Renal pelvis (tissue), 12 donors: ENCODE data around the gene FBXO42. TPM values are rescaled to one million over a fixed set of nuclear protein-coding genes. Genes with fewer than 3 reads are reported as not detected.

Experiments used
- DNase-seq: peaks from one replicate; pipeline ENCODE4 v3.0.0-alpha.2; 2013
- long read RNA-seq, 16 experiments: transcript quantifications; one replicate each; lab custom pipeline, GENCODE V29; 2026
- polyA plus RNA-seq, 3 donors: library from polyadenylated mRNA; unstranded; fragments of 120-200 nt; gene quantifications; one replicate each; pipeline ENCODE4 v1.2.1, GENCODE V29; 2013; ENCODE audit not compliant: insufficient read length in 3 of 3

The FBXO42 gene
- 10 to 100 TPM; 21.8 to 25.0 (median 23.9) TPM for polyA plus RNA-seq
- long read RNA-seq, donor 1, full-length matches to known transcripts, result 4 of 4 reads
- long read RNA-seq, donor 1, partial matches to known transcripts, result 0 of 4 reads
- long read RNA-seq, donor 1, other reads (novel, unspliced or antisense), result 0 of 4 reads
- long read RNA-seq, donor 2, full-length matches to known transcripts, result 7 of 7 reads
- long read RNA-seq, donor 2, partial matches to known transcripts, result 0 of 7 reads
- long read RNA-seq, donor 2, other reads (novel, unspliced or antisense), result 0 of 7 reads
- long read RNA-seq, donor 3, full-length matches to known transcripts, result 6 of 6 reads
- long read RNA-seq, donor 3, partial matches to known transcripts, result 0 of 6 reads
- long read RNA-seq, donor 3, other reads (novel, unspliced or antisense), result 0 of 6 reads
- long read RNA-seq, donor 4, full-length matches to known transcripts, result 3 of 3 reads
- long read RNA-seq, donor 4, partial matches to known transcripts, result 0 of 3 reads
- long read RNA-seq, donor 4, other reads (novel, unspliced or antisense), result 0 of 3 reads
- long read RNA-seq, donor 5, full-length matches to known transcripts, result 5 of 5 reads
- long read RNA-seq, donor 5, partial matches to known transcripts, result 0 of 5 reads
- long read RNA-seq, donor 5, other reads (novel, unspliced or antisense), result 0 of 5 reads
- long read RNA-seq, donor 6, full-length matches to known transcripts, result 8 of 14 reads
- long read RNA-seq, donor 6, partial matches to known transcripts, result 6 of 14 reads
- long read RNA-seq, donor 6, other reads (novel, unspliced or antisense), result 0 of 14 reads
- long read RNA-seq, donor 7, full-length matches to known transcripts, result 9 of 9 reads
- long read RNA-seq, donor 7, partial matches to known transcripts, result 0 of 9 reads
- long read RNA-seq, donor 7, other reads (novel, unspliced or antisense), result 0 of 9 reads
- long read RNA-seq, donor 8, full-length matches to known transcripts, result 4 of 4 reads
- long read RNA-seq, donor 8, partial matches to known transcripts, result 0 of 4 reads
- long read RNA-seq, donor 8, other reads (novel, unspliced or antisense), result 0 of 4 reads
- long read RNA-seq, donor 9, full-length matches to known transcripts, result 10 of 10 reads
- long read RNA-seq, donor 9, partial matches to known transcripts, result 0 of 10 reads
- long read RNA-seq, donor 9, other reads (novel, unspliced or antisense), result 0 of 10 reads
- long read RNA-seq, donor 10, full-length matches to known transcripts, result 7 of 15 reads
- long read RNA-seq, donor 10, partial matches to known transcripts, result 8 of 15 reads
- long read RNA-seq, donor 10, other reads (novel, unspliced or antisense), result 0 of 15 reads
- long read RNA-seq, donor 11, full-length matches to known transcripts, result 5 of 5 reads
- long read RNA-seq, donor 11, partial matches to known transcripts, result 0 of 5 reads
- long read RNA-seq, donor 11, other reads (novel, unspliced or antisense), result 0 of 5 reads
- long read RNA-seq, donor 12, full-length matches to known transcripts, result 4 of 4 reads
- long read RNA-seq, donor 12, partial matches to known transcripts, result 0 of 4 reads
- long read RNA-seq, donor 12, other reads (novel, unspliced or antisense), result 0 of 4 reads
- long read RNA-seq, donor 13, full-length matches to known transcripts, result 1 of 1 reads
- long read RNA-seq, donor 13, partial matches to known transcripts, result 0 of 1 reads
- long read RNA-seq, donor 13, other reads (novel, unspliced or antisense), result 0 of 1 reads
- long read RNA-seq, donor 14, result 0 reads
- long read RNA-seq, donor 15, full-length matches to known transcripts, result 8 of 8 reads
- long read RNA-seq, donor 15, partial matches to known transcripts, result 0 of 8 reads
- long read RNA-seq, donor 15, other reads (novel, unspliced or antisense), result 0 of 8 reads
- long read RNA-seq, donor 16, full-length matches to known transcripts, result 9 of 9 reads
- long read RNA-seq, donor 16, partial matches to known transcripts, result 0 of 9 reads
- long read RNA-seq, donor 16, other reads (novel, unspliced or antisense), result 0 of 9 reads

DNA sequence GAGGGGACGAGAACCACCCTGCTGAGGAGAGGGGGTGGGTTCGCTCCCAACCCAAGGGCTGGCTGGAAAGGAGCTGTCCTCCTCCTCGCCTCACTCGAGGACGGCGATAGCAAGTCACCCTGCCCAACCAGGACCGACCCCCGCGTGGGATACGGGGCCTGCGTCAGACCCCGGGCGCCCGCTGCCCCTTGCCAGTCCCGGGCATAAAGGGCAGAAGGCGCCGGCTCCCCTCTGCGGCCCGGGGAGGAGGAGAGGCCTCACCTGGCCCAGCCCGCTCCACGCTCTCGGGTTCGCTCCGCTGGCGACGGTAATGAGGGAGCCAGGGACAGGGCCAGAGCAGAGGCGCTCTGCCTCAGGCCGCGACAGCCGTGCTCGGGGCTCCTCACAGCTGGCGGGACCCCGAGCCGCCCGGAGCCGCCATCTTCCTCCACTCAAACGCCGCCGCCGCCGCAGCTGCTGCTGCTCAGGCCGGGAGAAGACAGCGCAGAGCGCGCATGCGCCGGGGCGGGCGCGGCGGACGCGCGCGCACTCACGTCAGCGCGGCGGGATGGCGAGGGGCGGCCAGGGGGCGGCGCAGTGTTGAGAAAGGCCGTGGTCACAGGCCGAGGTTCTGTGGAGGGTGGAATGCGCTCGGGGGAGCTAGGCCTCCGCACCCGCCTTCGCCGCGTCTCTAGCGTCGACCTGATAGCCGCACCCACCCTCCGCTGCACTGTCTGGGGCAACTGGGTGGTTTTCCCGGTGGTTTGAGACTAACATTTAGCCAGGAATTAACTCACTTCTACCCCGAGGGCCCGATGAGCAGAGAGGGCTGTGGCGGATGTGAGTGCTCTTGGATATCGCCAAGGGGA, at the start of gene FBXO42:
Gene FBXO42, minus strand, starts transcription at position 487 of the 848 bp plus-strand sequence. CDS start 37,062 bp downstream, outside the sequence.
- peak; percentile 96 for DNase-seq

- no peak for DNase-seq
Observed at GRCh38 chr1:16398371-16398953, 46.2 kb upstream of the FBXO42 start.

DNA sequence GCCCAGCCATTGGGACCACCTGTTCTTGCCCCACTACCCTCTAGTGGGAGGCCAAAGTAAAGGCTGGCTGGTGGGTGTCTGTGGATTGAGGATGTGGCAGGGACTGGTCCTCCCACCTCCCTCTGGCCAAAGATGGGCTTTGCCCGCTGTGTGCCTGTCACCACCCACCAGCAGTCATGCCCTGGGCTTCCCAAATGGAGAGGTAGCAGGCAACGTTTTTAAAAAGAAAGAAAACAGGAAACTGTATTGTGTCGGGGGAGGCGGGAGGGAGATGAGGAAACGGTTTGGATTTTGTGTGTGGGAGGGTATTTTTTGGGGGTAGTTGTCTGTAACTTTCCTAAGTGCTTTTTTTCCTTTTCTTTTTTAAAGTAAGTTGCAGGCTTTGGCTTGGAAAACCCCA, 44.8 kb upstream of the FBXO42 start:
- no peak for DNase-seq

DNA sequence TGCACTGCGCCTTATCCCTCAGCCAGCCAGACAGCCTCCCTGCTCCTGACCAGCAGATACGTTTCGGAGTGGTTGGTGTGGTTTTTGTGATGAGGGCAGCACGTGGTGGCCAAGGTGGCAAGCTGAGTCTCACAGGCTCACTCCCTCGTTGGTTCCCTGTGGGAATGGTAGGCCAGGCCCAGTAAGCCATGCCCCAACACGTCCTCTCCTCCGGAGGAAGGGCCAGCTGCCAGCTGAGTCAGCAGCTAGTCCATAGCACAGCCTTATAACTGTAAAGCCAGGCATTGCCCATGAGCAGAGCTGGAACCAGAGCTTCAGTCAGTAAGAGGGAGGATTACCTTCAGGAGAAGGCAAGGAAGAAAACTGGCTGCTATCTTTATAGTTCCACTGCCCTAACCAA, 44.3 kb upstream of the FBXO42 start:
- no peak for DNase-seq

DNA sequence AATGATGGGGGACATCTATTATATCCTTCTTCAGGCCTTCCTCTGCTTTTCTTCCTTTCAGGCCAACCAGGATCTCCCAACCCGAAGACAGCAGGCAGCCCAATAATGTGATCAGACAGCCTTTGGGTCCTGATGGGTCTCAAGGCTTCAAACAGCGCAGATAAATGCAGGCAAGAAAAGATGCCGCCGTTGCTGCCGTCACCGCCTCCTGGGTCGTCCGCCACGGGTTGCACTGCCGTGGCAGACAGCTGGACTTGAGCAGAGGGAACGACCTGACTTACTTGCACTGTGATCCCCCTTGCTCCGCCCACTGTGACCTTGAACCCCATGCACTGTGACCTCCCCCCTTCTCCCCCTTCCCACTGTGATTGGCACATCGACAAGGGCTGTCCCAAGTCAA, 42.7 kb upstream of the FBXO42 start:
- DNase-seq, result no peak

- DNase-seq, result no peak
Observed at GRCh38 chr1:16393570-16394521, 41.6 kb upstream of the FBXO42 start.

DNA sequence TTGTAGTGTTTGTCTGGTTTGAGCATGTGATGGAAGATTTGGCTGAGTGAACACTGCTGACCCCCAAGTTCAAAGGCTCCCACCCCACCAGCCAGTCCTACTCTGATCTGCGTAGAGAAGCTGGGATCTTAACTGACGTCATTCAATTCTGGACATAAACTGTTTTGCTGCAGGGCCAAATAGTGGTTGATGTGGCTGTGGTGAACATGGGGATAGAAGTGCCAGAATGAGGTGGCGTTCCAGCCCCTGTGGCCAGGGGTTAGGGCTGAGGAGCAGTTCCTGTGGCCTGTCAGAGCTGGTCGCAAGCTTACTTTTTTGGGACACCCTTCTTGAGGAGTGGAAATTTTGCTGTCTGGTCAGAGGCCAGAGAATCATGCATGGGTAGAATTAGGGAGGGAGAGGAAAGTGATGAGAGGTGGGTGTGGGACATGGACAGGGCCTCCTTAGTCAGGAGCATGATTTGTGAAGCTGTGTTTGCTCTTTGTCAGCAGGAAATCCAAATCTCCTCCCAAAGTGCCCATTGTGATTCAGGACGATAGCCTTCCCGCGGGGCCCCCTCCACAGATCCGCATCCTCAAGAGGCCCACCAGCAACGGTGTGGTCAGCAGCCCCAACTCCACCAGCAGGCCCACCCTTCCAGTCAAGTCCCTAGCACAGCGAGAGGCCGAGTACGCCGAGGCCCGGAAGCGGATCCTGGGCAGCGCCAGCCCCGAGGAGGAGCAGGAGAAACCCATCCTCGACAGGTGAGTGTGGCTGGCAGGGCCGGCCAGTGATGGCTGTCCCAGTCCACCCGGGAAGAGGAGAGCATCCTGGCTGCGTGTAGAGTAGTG, 40.7 kb upstream of the FBXO42 start:
- no peak for DNase-seq

GRCh38 chr1:16391411-16391810, 39.1 kb upstream of the FBXO42 start:
- no peak for DNase-seq

DNA sequence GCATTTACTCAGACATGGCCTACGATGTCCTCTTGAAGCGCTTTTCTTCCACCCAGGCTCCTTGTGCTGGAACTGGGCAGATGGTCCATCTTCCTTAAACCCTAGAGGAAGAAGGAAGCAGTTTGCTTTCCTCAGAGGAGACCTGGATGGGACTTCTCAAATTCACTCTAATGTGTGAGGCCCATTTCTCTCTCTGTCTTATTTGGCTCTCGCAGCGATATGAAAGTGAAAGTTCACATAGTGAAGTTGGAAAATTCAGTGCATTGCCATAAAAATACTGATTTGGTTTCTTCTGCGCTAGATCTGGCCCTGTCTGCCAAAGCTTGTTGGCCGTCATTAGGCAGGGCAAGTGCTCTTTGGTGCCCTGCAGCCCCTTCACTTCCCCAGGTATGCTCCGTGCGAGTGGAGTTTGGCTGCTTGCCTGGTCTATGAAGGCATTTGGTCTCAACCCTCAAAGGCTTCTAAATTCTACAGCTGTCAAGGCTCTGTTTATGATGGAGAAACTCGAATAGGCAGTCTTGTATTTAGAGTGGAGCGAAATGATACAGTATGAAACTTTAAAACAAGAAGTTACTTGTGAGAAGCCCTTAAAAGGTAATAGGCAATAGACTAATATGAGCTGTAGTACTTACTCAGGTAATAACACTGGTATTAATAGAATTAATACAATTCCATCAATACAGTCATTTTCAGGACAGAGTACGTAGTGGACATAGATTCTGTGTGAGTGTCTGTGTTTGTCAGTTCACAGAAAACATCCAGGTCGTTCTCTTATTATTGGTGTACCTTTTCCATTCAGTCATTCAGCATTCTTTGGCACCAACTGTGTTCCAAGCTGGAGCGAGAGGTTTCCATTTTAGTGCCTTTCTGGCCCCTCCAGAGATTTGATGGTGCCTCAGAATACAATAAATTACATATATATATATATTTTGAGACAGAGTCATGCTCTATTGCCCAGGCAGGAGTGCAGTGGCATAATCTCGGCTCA, 35.2 kb upstream of the FBXO42 start:
- no peak for DNase-seq

GRCh38 chr1:16386454-16387113, 34.3 kb upstream of the FBXO42 start:
- DNase-seq, result no peak

- DNase-seq, result no peak
Observed at GRCh38 chr1:16385659-16386453, 33.6 kb upstream of the FBXO42 start.

GRCh38 chr1:16383888-16384287, 31.6 kb upstream of the FBXO42 start:
- DNase-seq, result no peak

GRCh38 chr1:16380868-16381267, 28.6 kb upstream of the FBXO42 start:
- DNase-seq, result no peak

DNA sequence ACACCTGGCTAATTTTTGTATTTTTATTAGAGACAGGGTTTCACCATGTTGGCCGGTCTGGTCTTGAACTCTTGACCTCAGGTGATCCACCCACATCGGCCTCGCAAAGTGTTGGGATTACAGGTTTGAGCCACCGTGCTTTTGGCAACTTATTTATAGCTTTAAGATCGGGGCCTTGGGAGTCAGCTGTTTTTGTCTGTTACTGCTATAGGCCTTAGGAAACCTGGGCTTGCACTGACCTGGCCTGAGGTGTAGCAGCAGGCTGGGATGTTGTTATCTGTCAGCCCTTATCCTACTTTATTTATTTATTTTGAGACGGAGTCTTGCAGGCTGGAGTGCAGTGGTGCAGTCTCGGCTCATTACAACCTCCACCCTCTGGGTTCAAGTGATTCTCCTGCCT, 26.2 kb upstream of the FBXO42 start:
- no peak for DNase-seq
